HG03097 (cell line): ENCODE measurements around the gene CSAG3.

Experiments used
- ATAC-seq: cut with Tn5 transposase; IDR thresholded peaks from one replicate; pipeline ENCODE4 v1.9.1; 2021; ENCODE audit not compliant: unreplicated experiment, low FRiP score

The CSAG3 gene

DNA sequence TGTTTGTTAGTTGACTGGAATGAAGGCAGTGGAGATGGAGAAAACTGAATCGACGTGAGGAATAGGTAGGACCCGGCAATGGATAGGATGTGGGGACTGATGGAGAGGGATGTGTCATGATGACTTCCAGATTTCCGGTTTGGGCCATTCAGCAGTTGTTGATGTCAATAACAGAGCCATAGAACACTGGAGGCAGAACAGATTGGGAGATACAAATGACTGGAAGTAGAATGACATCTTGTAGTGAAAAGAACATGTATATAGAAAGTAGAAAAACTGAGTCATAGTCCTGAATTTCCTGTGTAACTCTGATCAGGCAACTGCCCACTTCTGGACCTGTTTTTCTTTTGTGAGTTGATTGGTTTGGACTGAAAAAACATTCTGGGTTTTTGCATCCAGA, 47.0 kb downstream of the CSAG3 start:
- ATAC-seq = no peak
